NB4 (cell line): ENCODE measurements around the gene FGF12.

Source experiments
- DNase-seq: peaks from one replicate; pipeline ENCODE4 v3.0.0; 2010; ENCODE audit warnings: low read depth
- H3K4me3 ChIP-seq: one replicate; pipeline ENCODE4 v1.5.1; 2011; ENCODE audit warnings: mild to moderate bottlenecking, low read depth, low read length, moderate library complexity
- MYC ChIP-seq: IDR thresholded peaks from 2 replicates; pipeline ENCODE4 v1.6.1; 2011; ENCODE audit warnings: low read depth, low read length
- POLR2A ChIP-seq: IDR thresholded peaks from 2 replicates; pipeline ENCODE4 v1.6.1; 2011; ENCODE audit warnings: mild to moderate bottlenecking; ENCODE audit not compliant: insufficient read length; ENCODE audit errors: extremely low read depth
- TF ChIP-seq, protein P1 (sequence below): IDR thresholded peaks from one replicate; pipeline ENCODE4 v1.5.1; 2012; ENCODE audit warnings: low read depth, low read length
- TF ChIP-seq, protein P2 (sequence below): IDR thresholded peaks from 2 replicates; pipeline ENCODE4 v1.6.1; 2011; ENCODE audit warnings: low read depth, low read length

Gene FGF12

GRCh38 chr3:192417017-192417416, 310.3 kb downstream of the FGF12 start:
- DNase-seq = no peak
- H3K4me3 ChIP-seq = no peak overlapping the region
- TF ChIP-seq POLR2A (no peak), MYC (no peak)
- TF ChIP-seq, protein P1, sequence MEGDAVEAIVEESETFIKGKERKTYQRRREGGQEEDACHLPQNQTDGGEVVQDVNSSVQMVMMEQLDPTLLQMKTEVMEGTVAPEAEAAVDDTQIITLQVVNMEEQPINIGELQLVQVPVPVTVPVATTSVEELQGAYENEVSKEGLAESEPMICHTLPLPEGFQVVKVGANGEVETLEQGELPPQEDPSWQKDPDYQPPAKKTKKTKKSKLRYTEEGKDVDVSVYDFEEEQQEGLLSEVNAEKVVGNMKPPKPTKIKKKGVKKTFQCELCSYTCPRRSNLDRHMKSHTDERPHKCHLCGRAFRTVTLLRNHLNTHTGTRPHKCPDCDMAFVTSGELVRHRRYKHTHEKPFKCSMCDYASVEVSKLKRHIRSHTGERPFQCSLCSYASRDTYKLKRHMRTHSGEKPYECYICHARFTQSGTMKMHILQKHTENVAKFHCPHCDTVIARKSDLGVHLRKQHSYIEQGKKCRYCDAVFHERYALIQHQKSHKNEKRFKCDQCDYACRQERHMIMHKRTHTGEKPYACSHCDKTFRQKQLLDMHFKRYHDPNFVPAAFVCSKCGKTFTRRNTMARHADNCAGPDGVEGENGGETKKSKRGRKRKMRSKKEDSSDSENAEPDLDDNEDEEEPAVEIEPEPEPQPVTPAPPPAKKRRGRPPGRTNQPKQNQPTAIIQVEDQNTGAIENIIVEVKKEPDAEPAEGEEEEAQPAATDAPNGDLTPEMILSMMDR = no peak
- TF ChIP-seq, protein P2, sequence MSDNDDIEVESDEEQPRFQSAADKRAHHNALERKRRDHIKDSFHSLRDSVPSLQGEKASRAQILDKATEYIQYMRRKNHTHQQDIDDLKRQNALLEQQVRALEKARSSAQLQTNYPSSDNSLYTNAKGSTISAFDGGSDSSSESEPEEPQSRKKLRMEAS = no peak

DNA sequence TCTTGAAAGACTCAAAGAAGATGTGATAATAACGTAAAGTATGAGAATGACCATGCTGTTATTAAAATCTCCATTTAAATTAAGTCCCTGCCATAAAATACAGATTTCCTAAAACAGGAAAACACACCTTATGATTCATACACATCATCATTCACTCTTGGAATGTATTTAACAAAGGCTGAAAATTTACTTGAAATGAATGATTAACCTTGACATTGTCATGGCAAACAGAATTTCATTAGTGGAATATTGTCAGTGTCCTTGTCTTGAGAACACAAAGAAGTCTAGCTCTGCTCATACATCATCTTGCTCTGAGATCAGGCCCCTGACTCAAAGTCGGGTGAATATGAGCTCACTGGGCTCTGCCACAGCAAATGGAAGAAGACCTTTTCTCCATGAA, 313.9 kb downstream of the FGF12 start:
- TF ChIP-seq MYC = no peak
- TF ChIP-seq, protein P2 = no peak
- no peak for TF ChIP-seq POLR2A
- TF ChIP-seq, protein P1 = no peak
- DNase-seq = no peak
- no peak overlapping the region for H3K4me3 ChIP-seq

- H3K4me3 ChIP-seq = no peak overlapping the region
Measured at GRCh38 chr3:192410684-192410960, 316.7 kb downstream of the FGF12 start.

DNA sequence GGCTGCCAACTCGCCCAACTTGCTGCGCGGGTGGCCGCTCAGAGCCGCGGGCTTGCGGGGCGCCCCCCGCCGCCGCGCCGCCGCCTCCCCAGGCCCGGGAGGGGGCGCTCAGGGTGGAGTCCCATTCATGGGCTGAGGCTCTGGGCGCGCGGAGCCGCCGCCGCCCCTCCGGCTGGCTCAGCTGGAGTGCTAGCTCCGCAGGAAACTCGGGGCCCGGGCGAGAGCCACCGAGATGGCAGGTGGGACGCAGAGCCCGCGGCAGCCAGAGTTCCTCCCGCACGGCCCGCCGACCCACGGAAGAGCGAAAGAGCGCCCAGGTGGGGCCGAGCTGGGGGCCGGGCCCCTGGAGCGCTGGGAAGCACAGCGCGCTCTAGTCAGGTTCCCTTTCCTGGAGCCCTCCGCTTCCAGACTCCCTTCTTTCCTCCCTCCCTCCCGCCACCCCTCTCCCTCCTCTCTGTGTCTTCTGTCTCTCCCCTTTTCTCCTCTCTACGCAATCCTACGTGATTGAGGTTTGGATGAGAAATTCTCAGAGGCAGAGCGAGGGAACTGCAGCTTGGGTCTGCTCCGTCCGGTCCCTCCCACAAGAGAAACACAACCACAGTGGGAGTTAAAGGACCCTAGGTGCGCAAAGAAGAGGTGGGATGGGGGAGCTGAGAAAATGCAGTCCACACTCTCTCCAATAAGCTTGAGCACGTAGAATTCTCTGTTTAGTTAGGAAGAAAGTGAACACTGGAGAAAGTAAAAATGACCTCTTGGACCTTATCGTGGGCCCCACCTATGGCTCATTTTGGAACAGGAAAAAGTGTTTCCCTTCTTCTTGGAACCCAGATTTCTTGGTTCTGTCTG, 317.3 kb downstream of the FGF12 start:
- no peak for DNase-seq
- TF ChIP-seq, protein P1 = no peak
- no peak for TF ChIP-seq POLR2A
- TF ChIP-seq MYC = no peak
- TF ChIP-seq, protein P2 = no peak
- H3K4me3 ChIP-seq = no peak overlapping the region

More at GRCh38 chr3:192410684-192410960, 316.7 kb downstream of the FGF12 start:
- no peak for DNase-seq
- TF ChIP-seq, protein P1 = no peak
- TF ChIP-seq MYC (no peak), POLR2A (no peak)
- TF ChIP-seq, protein P2 = no peak

- TF ChIP-seq, protein P2 = no peak
- TF ChIP-seq MYC (no peak), POLR2A (no peak)
- TF ChIP-seq, protein P1 = no peak
- H3K4me3 ChIP-seq = no peak overlapping the region
- no peak for DNase-seq
Measured at GRCh38 chr3:192409201-192409837, 318.0 kb downstream of the FGF12 start.
